Spinal cord (tissue), 4 donors: ENCODE results near the gene KDR. TPM values are rescaled to one million over a fixed set of nuclear protein-coding genes. Genes with fewer than 3 reads are reported as not detected.

Experiments used
- polyA plus RNA-seq, 2 donors: library from polyadenylated mRNA; unstranded; fragments of 120-200 nt; gene quantifications; one replicate each; pipeline ENCODE4 v1.2.1, GENCODE V29; 2013; ENCODE audit not compliant: insufficient read length in 2 of 2
- small RNA-seq: library from RNA; depleted of rRNA; stranded (forward); fragments of <200 nt; gene quantifications from one replicate; pipeline ENCODE3, GENCODE V24; 2014; ENCODE audit warnings: low replicate concordance
- total RNA-seq, 2 donors: library from RNA; depleted of rRNA in 1 of 2; stranded (reverse); fragments of 120-200 nt in 1 of 2; fragments of >200 nt in 1 of 2; gene quantifications; one replicate each; pipeline versions ENCODE4 v1.2.3 to v1.2.4, GENCODE V29; 2013 to 2014

Gene KDR
- total and polyA plus RNA-seq, 4 donors, result 29.1 to 217 (median 57.4) TPM

Small RNAs within 50 kb of the gene (small RNA-seq; reads per million reads assigned to genes)
- gene RN7SL424P, result 0.12 reads per million
- gene RNU6-410P, result not detected

Other genes with a start within 250 kb of the KDR start
- gene SRD5A3, start 220.6 kb upstream of the KDR start, total RNA-seq, result 10 to 100 TPM; 10.4 to 17.0 TPM
- 10 to 100 TPM; 17.9 to 18.6 TPM for gene SRD5A3, start 220.6 kb upstream of the KDR start, polyA plus RNA-seq